IMR-90 (cell line): ENCODE results near the gene RGS10. TPM values are rescaled to one million over a fixed set of nuclear protein-coding genes. Genes with fewer than 3 reads are reported as not detected.
A peak's percentile ranks its signal among the peaks of the same experiment; 100 is the strongest.

Experiments
- ATAC-seq: fragments of 200-7000 bp; cut with Tn5 transposase; 2 replicates; pipeline ENCODE4 v1.9.1; 2020; ENCODE audit warnings: low read depth, mild to moderate bottlenecking, moderate library complexity
- BruUV-seq: library from RNA; stranded (reverse); fragments of 400-500 nt; replicated peaks from 2 replicates; lab custom pipeline; 2021; lab: Mats Ljungman, UMichigan
- CTCF ChIA-PET: fragments of 300-600 bp; formaldehyde crosslinking; extraction: SDS; loops from one replicate; lab custom pipeline; 2021; ENCODE audit warnings: antibody characterized with exemption; lab: Yijun Ruan, JAX
- POLR2A ChIA-PET: fragments of 300-600 bp; sonication (Branson Sonifier 250); formaldehyde crosslinking; loops from one replicate; lab custom pipeline; 2022; ENCODE audit warnings: antibody characterized with exemption; ENCODE audit not compliant: unreplicated experiment; lab: Charles Lee
- DNase-seq: peaks from one replicate; pipeline ENCODE4 v3.0.0; 2013
- H2AFZ ChIP-seq: replicated peaks from 2 replicates; pipeline ENCODE3; 2013; ENCODE audit warnings: low read length, mild to moderate bottlenecking; ENCODE audit not compliant: poor library complexity
- H2AK5ac ChIP-seq: 2 replicates; pipeline ENCODE4 v1.6.1; 2013; ENCODE audit warnings: low read depth, low read length, inconsistent platforms
- H2AK9ac ChIP-seq: replicated peaks from 2 replicates; pipeline ENCODE3; 2013; ENCODE audit warnings: mild to moderate bottlenecking, low read depth, low read length, moderate library complexity; ENCODE audit not compliant: poor library complexity
- H2BK120ac ChIP-seq: 2 replicates; pipeline ENCODE4 v1.6.1; 2013; ENCODE audit warnings: low read depth, low read length, inconsistent platforms
- H2BK15ac ChIP-seq: 3 replicates; pipeline ENCODE4 v1.6.1; 2013; ENCODE audit warnings: low read depth, low read length, inconsistent platforms
- H2BK20ac ChIP-seq: 2 replicates; pipeline ENCODE4 v1.6.1; 2013; ENCODE audit warnings: low read depth, mild to moderate bottlenecking, inconsistent platforms, low read length, moderate library complexity
- H2BK5ac ChIP-seq: 2 replicates; pipeline ENCODE4 v1.6.1; 2013; ENCODE audit warnings: mild to moderate bottlenecking, low read depth, low read length, inconsistent platforms; ENCODE audit not compliant: poor library complexity, severe bottlenecking
- H3K14ac ChIP-seq: replicated peaks from 2 replicates; pipeline ENCODE4 v1.6.1; 2013; ENCODE audit warnings: low read depth, low read length, inconsistent platforms
- H3K18ac ChIP-seq: 2 replicates; pipeline ENCODE4 v1.6.1; 2013; ENCODE audit warnings: low read depth, low read length, control low read depth
- H3K23ac ChIP-seq: 2 replicates; pipeline ENCODE4 v1.6.1; 2013; ENCODE audit warnings: low read depth, low read length, inconsistent platforms
- H3K27ac ChIP-seq: 2 replicates; pipeline ENCODE4 v1.5.1; 2013; ENCODE audit warnings: mild to moderate bottlenecking, control low read depth, low read length; ENCODE audit not compliant: insufficient read depth
- H3K27me3 ChIP-seq: 2 replicates; pipeline ENCODE4 v1.6.1; 2013; ENCODE audit warnings: low read length; ENCODE audit not compliant: control insufficient read depth, insufficient read depth
- H3K36me3 ChIP-seq: 2 replicates; pipeline ENCODE4 v1.6.1; 2013; ENCODE audit warnings: low read length, mixed read lengths; ENCODE audit not compliant: control insufficient read depth, insufficient read depth
- H3K4ac ChIP-seq: 2 replicates; pipeline ENCODE4 v1.6.1; 2013; ENCODE audit warnings: low read depth, low read length, inconsistent platforms
- H3K4me1 ChIP-seq: 2 replicates; pipeline ENCODE4 v1.6.1; 2013; ENCODE audit warnings: low read length, mixed read lengths; ENCODE audit not compliant: control insufficient read depth, insufficient read depth
- H3K4me2 ChIP-seq: 2 replicates; pipeline ENCODE4 v1.6.1; 2013; ENCODE audit warnings: low read depth, mild to moderate bottlenecking, control low read depth, low read length, moderate library complexity
- H3K4me3 ChIP-seq: 2 replicates; pipeline ENCODE4 v1.5.1; 2013; ENCODE audit warnings: low read depth, mild to moderate bottlenecking, control low read depth, low read length, moderate library complexity; ENCODE audit not compliant: insufficient read depth
- H3K56ac ChIP-seq: 2 replicates; pipeline ENCODE4 v1.6.1; 2013; ENCODE audit warnings: low read length, inconsistent platforms; ENCODE audit not compliant: insufficient read depth; ENCODE audit errors: extremely low read depth
- H3K79me1 ChIP-seq, 2 experiments: 2 replicates each; pipeline ENCODE4 v1.6.1; 2013; ENCODE audit warnings: low read length in 2 of 2, inconsistent platforms in 1 of 2, low read depth in 1 of 2
- H3K9ac ChIP-seq: 2 replicates; pipeline ENCODE4 v1.6.1; 2013; ENCODE audit warnings: low read depth, low read length, control low read depth
- H3K9me1 ChIP-seq: 2 replicates; pipeline ENCODE4 v1.6.1; 2013; ENCODE audit warnings: low read length, inconsistent platforms; ENCODE audit not compliant: insufficient read depth
- H3K9me3 ChIP-seq: 2 replicates; pipeline ENCODE4 v1.6.1; 2013; ENCODE audit warnings: low read length; ENCODE audit not compliant: control insufficient read depth, insufficient read depth
- H4K20me1 ChIP-seq: 2 replicates; pipeline ENCODE4 v1.6.1; 2013; ENCODE audit warnings: low read length, inconsistent platforms; ENCODE audit not compliant: insufficient read depth
- H4K5ac ChIP-seq: 2 replicates; pipeline ENCODE4 v1.6.1; 2013; ENCODE audit warnings: mild to moderate bottlenecking, low read depth, low read length, control low read depth
- H4K8ac ChIP-seq, 2 experiments: 2 replicates each; pipeline ENCODE4 v1.6.1; 2013; ENCODE audit warnings: low read depth in 2 of 2, low read length in 2 of 2, control low read depth in 1 of 2, inconsistent platforms in 1 of 2
- H4K91ac ChIP-seq: 2 replicates; pipeline ENCODE4 v1.6.1; 2013; ENCODE audit warnings: low read depth, low read length, inconsistent platforms; ENCODE audit not compliant: insufficient read depth
- BHLHE40 ChIP-seq: fragments of 150-350 bp; IDR thresholded peaks from 2 replicates; pipeline ENCODE4 v1.6.1; 2016; ENCODE audit warnings: mild to moderate bottlenecking, low read depth, low read length
- CEBPB ChIP-seq: IDR thresholded peaks from 2 replicates; pipeline ENCODE4 v1.6.1; 2012; ENCODE audit warnings: low read depth, low read length, improper control_type of control experiment
- CHD1 ChIP-seq: IDR thresholded peaks from 2 replicates; pipeline ENCODE4 v1.6.1; 2012; ENCODE audit warnings: low read depth, low read length, improper control_type of control experiment
- MAZ ChIP-seq: IDR thresholded peaks from 2 replicates; pipeline ENCODE4 v1.6.1; 2012; ENCODE audit warnings: low read depth, mild to moderate bottlenecking, low read length, improper control_type of control experiment, moderate library complexity, borderline replicate concordance
- RCOR1 ChIP-seq: IDR thresholded peaks from 2 replicates; pipeline ENCODE4 v1.6.1; 2012; ENCODE audit warnings: mild to moderate bottlenecking, low read length, improper control_type of control experiment; ENCODE audit not compliant: insufficient replicate concordance
- RFX5 ChIP-seq: IDR thresholded peaks from 2 replicates; pipeline ENCODE4 v1.8.0; 2012; ENCODE audit warnings: low read depth, mild to moderate bottlenecking, low read length, moderate library complexity
- SMC3 ChIP-seq: fragments of 150-350 bp; IDR thresholded peaks from 2 replicates; pipeline ENCODE4 v1.6.1; 2016; ENCODE audit warnings: low read depth, mild to moderate bottlenecking, antibody characterized with exemption, low read length, moderate library complexity
- USF2 ChIP-seq: fragments of 150-350 bp; IDR thresholded peaks from 2 replicates; pipeline ENCODE4 v1.6.1; 2017; ENCODE audit warnings: mild to moderate bottlenecking, antibody characterized with exemption, low read length, low read depth
- WGBS, 2 experiments: methylation state at CpG; one replicate each; pipeline versions ENCODE4 v1.1.5 to v1.1.7; 2013; ENCODE audit warnings: missing lambda C conversion rate in 2 of 2; ENCODE audit not compliant: insufficient read length in 1 of 2; ENCODE audit errors: extremely low coverage in 2 of 2; 5-methylcytosine and 5-hydroxymethylcytosine counted together
- dilution Hi-C: fragments of 300-500 bp; cut with HindIII; formaldehyde crosslinking; loops from one replicate; pipeline ENCODE4 v1.14.3; 2018; ENCODE audit warnings: low sequenced_read_pairs; ENCODE audit not compliant: unreplicated experiment
- in situ Hi-C: fragments of 300-500 bp; cut with MboI; formaldehyde crosslinking; loops from 3 replicates; pipeline ENCODE4 v1.14.3; 2019; ENCODE audit warnings: low sequenced_read_pairs, inconsistent platforms, mixed read lengths
- intact Hi-C: fragments of 100-400 bp; cut with micrococcal nuclease; formaldehyde crosslinking; loops from 2 replicates; pipeline ENCODE4 v1.10.0; 2022
- polyA plus RNA-seq, 3 experiments: library from polyadenylated mRNA; depleted of rRNA; stranded (reverse); fragments of >200 nt; gene quantifications; 2 replicates each; pipeline ENCODE4 v1.2.3, GENCODE V29; 2012; ENCODE audit warnings: low replicate concordance in 1 of 3
- total RNA-seq: library from RNA; depleted of rRNA; stranded (reverse); fragments of >200 nt; gene quantifications from 2 replicates; pipeline ENCODE4 v1.2.3, GENCODE V29; 2012

Gene RGS10
- total and polyA plus RNA-seq, 2 of the 4 experiments (the other 2 are of a cell fraction) = 35.3 to 89.7 TPM

GRCh38 chr10:119545310-119545709 lies 2.8 kb upstream of the RGS10 start:
- BruUV-seq = no TSS peak
- no peaks in the 10 kb centered on the region for H3K9me3 ChIP-seq
- no CpG with 5 or more reads among the region's 4 CpGs for WGBS, 2 experiments
- H2BK120ac ChIP-seq = peak overlapping the region; percentile 36; the same call in 1 of the 2 replicates
- H3K36me3 ChIP-seq = no peaks in the 10 kb centered on the region
- CTCF ChIA-PET = no interaction called here
- H3K4ac ChIP-seq = peak overlapping the region; percentile 67
- 0 out of 2 replicates have a peak overlapping the region, but pooled peaks have one; percentile 21 for H3K14ac ChIP-seq
- ATAC-seq = no peak
- 0 out of 2 replicates have a peak overlapping the region, but pooled peaks have one; percentile 39 for H4K5ac ChIP-seq
- H2BK5ac ChIP-seq = no peak overlapping the region
- no peak overlapping the region for H3K4me2 ChIP-seq
- peak overlapping the region; percentile 87; the same call in 1 of the 2 replicates for H2AK5ac ChIP-seq
- no peak overlapping the region for H3K4me3 ChIP-seq
- H4K8ac ChIP-seq = peak overlapping the region in 1 of 2 experiments; percentile 7; a peak in 1 of 4 replicates
- dilution Hi-C loops (no loop called here), intact Hi-C loops (no loop called here), in situ Hi-C loops (no loop called here)
- H2AFZ ChIP-seq = no peak overlapping the region
- no peak overlapping the region for H3K27ac ChIP-seq
- H2AK9ac ChIP-seq = no peak overlapping the region
- H4K91ac ChIP-seq = no peak overlapping the region; the same call in 1 of the 2 replicates
- H3K4me1 ChIP-seq = peaks cover 10% of the 10 kb centered on the region
- peaks cover 16% of the 10 kb centered on the region for H3K9me1 ChIP-seq
- no peak overlapping the region for H3K18ac ChIP-seq
- H3K79me1 ChIP-seq = peaks cover 15 to 19% of the 10 kb centered on the region in 2 experiments
- peaks cover 4% of the 10 kb centered on the region for H3K27me3 ChIP-seq
- H4K20me1 ChIP-seq = peaks cover 17% of the 10 kb centered on the region
- no peak overlapping the region for H2BK15ac ChIP-seq
- H3K23ac ChIP-seq = no peak overlapping the region
- TF ChIP-seq CEBPB = no peak
- no peak for TF ChIP-seq CHD1
- no peak for TF ChIP-seq SMC3
- no peak for TF ChIP-seq BHLHE40
- TF ChIP-seq USF2 = no peak
- TF ChIP-seq RCOR1 = no peak
- TF ChIP-seq RFX5 = no peak
- TF ChIP-seq MAZ = no peak
- POLR2A ChIA-PET = interaction anchor here (0.6 kb wide), 1 partner anchor 23 kb away, joined by 6 read pairs; no protein-coding TSS in a partner anchor
- H2BK20ac ChIP-seq = peak overlapping the region; percentile 45
- H3K56ac ChIP-seq = no peak overlapping the region
- DNase-seq = no peak
- no peak overlapping the region for H3K9ac ChIP-seq
